Umbilical cord (tissue), 2 donors: Measurements from ENCODE around the gene PEPD. TPM values are rescaled to one million over a fixed set of nuclear protein-coding genes. Genes with fewer than 3 reads are reported as not detected.

Experiments
- DNase-seq: peaks from one replicate; pipeline ENCODE4 v3.0.0-alpha.2; 2015; ENCODE audit warnings: low spot score
- total RNA-seq: library from RNA; depleted of rRNA; stranded (reverse); fragments of >200 nt; gene quantifications from one replicate; pipeline ENCODE4 v1.2.3, GENCODE V29; 2014; ENCODE audit warnings: low replicate concordance; ENCODE audit not compliant: insufficient read depth

The PEPD gene
- total RNA-seq, 1 donor from 2014 or later: 32.3 TPM

DNA sequence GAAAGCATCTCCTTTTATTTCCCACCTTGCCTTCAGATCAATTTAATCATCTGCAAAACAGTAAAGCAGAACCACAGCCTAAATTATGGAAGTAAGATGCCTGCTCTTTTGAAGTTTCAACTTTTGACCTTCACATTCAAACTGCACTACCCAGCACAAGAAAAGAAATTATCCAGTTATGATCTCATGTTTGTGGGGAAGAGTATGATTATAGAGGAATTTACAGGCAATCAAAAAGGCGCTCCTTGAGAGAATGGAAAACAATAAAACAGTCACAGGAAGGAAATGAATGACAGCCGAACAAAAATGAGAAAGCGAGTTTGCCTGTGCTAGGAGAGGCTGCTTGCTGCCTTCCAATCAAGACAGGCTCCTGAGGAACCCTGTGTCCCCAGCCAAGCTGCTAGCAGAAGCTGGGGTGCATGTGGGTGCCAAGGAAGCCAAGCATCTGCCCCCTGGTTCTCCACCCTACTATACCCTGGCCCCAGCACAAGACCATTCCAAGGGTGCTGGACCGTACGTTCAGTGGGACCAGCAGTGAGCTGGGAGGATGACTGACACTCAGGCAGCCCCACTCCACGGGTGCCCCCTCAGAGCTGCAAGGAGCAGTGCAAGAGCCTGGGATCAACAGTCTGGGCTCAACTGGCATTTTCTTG is 47.8 kb downstream of the PEPD start:
- peak; percentile 17 for DNase-seq

DNA sequence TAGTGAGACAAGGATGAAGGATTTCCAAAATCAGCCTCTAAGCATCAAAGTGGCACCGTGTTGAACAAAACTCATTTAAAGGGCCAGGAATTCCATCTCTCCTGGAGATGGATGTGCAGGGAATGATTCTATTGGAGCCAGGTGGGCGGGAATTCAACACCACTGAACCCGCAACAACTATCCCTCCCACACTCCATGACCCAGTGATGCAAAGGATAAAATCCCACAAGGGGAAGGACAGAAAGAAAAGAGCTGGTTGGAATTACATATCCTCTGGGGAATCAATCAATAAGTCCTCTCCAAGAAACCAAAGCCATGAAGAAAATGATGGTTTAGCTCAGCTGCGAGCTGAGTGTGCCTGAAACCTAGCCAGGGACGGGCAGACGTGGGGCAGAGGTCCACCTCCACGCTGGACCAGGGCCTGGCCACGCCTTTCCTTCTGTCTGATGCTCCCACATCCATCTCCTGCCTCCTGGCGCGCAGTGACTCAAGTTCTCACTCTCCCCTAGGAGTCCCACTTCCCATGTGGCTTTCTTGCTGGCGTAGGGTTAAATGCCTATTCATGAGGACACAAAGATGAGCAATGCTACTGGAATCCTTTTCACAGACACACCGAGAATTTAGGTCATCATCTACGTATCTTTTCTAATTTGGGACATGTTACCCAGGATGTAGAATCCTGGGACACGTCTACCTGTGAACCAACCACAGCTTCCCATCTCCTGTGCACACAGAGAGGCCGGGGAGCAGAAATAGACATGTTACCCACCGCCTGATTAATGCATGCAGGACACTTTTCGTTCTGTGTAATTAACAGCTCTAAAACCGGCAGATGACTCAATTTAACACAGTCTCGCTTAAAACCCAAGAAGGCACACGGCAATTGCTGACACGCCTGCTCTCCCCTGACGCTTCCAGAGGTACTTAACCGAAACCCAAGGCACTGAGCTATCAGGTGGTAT is 48.6 kb downstream of the PEPD start:
- DNase-seq: no peak

DNA sequence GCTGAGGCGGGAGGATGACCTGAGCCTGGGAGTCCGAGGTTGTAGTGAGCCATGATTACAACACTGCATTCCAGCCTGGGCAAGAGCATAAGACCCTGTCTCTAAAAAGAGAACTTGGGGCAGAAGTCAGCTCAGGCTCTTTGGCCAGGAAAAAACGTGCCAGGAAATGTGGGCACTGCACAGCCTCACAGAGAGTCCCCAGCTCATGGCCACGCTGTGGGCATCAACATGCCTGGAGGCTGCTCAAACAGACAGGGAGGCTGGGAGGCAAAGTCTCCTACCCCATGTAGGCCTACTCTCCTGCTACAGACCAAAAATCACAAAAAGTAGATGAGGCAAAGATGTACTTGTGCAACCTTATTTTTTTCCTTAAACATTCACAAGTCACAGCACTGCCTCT is 49.4 kb downstream of the PEPD start:
- DNase-seq: no peak

DNA sequence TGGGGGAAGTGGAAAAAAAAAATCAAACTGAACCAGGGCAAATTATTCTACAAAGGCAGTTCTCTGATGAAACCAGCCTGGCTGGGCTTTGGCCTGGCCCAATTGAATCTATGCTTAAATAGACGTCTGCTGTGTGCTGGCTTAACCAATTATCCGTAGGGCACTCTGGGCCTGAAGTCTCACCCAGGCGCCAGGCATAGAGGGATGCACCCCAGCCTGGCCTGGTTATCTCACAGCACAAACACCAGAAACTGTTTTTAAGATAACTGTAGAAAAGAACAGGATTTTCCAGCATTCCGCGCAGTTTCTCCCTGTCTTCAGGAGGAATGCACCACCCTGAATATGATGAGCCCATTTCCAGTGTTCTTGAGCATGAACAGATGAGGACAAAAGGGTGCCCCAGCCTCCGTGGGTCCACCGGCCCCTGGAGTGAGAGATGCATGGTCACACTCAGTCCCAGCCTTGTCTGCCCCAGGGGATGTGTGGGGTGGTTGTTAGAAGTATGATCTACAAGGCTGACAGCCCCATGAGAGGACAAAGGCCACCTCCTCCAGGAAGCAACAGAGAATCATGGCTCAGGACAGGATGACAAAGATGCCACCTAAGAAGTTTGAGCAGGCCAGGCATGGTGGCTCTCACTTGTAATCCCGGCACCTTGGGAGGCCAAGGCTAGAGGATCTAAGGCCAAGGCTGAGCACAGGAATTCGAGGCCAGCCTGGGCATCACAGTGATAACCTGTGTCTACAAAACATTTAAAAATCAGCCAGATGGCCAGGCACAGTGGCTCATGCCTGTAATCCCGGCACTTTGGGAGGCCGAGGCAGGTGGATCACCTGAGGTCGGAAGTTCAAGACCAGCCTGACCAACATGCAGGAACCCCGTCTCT is 50.2 kb downstream of the PEPD start:
- DNase-seq: no peak

DNA sequence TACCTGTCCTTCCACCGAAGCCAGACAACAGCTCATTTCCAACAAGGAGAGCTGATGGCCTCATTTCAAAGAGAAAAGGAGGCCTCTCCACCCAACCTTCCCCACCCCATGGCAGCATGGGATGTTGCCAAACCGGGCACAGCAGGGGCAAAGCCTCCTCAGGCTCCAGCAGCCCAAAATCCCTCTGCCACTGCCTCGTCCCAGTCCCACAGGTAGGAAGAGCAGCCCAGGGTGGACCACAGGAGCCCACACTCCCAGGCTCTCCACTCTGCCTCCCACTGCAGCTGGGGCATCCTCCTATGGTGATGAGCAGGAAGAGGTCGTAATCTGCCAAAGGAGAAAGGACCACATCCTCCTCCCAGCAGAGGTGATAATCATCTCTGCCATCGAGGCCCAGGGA is 50.9 kb downstream of the PEPD start:
- DNase-seq: no peak

DNA sequence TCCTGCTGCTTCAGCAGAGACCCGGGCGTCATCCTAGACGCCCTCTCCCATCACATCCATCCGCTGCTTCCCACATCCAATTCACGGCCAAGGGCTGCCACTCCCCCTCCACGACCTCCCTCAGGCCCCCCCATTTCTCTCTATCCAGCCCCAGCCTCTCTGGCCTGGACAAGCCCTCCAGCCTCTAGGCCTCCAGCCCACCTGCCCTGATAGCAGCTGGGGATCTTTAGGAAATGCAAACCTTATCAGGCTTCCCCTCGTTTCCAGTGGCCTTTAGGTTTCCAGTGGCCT is 51.6 kb downstream of the PEPD start:
- no peak for DNase-seq

DNA sequence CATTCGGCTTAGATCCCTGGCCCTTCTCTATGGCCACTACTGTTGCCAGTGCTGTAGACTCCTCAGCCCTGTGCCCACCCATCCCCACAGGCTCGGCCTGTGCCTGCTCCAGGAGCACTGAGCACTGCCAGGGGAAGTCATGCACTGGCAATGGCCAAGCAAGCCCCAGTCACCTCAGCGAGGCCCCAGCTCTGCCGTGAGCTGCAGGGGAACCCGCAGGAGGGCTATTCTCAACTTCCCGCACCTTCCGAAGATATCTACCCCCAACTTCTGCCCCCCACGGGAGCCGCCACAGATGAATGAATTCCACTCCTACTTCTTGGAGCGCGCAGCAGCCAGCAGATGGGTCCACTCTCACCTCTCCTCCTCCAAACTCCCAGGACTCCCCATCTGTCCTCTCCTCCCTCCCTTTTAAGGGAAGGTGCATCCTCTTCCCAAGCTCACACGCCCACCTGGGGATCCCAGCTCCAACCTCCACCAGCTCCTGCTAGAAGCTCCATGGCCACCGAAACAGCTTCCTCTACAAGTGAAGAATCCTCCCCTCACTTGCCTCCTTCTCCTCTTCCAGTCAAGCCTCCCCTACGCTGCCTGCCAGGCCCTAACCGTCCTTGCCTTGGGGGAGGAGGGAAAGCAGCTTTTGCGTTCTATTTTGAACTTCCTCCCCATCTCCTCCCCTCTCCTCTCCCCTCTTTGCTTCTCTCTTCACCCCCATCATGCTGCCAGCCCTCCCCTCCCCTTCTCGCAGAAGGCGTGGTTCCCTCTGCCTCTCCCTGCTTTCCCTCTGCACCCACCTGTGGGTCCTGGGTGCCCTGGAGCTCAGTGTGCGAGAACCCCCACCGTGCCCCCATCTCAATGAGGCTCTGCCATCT is 52.2 kb downstream of the PEPD start:
- DNase-seq: no peak

DNA sequence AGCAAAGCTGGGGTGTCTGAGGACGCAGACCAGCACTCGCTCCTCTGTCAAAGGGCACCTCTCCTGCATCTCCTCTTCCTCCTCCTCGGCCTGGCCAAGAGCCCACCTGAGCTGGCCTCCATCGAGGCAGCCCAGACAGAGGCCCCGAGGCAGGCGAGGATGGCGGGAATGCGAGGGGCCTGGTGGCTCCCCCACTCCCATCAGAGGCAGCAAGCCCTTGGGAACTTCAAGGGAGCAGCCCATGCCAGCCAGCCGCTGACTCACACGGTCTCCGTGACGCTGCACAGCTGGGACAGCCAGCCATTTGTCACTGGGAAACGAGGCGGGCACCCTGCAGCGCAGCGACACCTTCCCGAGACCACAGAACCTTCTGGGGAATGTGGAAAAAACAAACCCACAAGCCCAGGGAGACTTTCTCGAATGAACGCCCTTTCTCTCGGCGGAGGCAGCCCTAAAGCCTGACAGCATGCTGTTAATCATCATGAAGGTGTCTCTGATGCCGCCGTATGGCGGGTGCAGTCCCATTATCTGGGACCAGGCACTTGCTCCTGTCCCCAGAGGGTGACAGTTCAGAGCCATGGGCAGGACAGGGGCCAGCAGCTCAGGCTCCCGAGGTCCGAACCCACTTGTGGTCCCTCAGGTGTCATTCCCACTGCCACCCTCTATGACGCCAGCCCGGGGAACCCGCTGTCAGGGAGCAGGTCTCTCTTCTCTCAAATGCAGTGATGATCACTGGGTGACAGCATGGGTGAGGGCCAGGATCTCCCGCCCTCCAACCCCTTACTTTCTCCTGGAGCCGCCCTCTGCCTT is 53.0 kb downstream of the PEPD start:
- DNase-seq: no peak

DNA sequence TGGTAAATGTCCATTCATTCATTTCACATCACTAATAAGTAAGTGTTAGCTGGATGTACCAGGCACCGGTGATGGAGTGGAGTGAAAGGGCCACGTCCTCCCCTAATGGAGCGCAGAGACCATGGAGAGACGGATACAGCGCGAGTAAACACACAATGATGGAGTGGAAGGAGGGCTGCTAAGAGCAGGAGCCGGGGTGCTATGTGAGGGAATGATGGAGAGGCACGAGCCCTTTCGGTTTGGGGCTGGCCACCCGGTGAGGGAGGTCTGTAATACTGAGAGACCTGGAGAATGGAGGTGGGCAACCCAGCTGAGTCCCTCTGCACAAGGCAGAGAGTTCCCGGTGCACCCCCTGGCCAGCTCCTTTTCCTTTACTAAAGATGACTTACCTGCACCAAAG is 53.7 kb downstream of the PEPD start:
- DNase-seq: no peak

DNA sequence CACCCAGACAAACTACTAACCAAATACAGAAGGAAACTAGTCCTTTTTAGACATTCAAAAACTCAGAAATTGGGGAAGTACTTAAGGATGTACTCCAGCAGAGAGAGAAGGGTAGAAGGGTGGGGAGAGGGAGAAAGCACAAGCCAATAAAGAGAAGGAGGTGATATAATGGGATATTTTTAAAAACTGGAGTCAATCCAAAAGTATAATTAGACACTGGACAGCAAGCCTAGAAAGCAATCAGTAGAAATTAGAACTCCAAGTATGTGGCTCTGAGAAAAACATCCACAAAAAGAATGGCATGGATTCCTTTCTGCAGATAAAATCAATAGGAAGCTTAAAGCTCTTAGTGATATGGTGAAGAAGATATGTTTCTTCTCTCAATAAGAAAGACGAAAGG is 55.8 kb downstream of the PEPD start:
- DNase-seq: no peak

DNA sequence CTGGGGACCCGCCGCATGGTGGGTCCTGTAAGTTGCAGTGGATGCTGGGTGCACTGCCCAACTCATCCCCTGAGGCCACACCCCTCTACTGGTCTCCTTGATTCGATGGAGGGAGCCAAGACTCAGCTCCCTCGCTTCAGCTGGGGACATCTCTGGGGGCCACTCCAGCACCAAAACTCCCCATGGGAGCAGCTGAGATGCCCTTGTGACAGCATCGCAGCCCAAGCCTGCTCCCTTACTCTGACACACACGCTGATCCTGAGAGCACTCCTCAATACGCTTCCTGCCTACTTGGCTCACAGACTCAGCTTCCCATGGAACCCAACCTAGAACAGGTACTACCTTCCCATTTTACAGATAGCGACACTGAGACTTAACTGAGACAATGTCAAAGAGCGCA is 56.2 kb downstream of the PEPD start:
- no peak for DNase-seq

DNA sequence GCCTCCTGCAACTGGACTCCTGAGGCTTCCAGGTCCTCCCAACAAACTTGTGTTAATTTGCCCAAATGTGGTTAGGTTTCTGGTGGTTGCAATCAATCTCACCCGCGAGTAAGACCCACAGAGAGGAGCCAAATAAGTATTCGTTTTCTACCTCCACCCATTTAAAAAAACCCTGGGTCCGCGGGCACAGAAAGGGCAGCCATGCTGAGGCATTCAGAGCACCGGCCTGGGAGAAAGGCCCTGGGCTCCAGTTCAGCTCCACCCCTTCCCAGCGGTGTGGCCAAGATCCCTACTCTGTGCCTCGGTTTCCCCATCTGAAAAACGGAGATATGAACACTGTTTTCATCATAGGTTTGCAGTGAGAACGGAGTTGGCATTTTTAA is 56.9 kb downstream of the PEPD start:
- no peak for DNase-seq

DNA sequence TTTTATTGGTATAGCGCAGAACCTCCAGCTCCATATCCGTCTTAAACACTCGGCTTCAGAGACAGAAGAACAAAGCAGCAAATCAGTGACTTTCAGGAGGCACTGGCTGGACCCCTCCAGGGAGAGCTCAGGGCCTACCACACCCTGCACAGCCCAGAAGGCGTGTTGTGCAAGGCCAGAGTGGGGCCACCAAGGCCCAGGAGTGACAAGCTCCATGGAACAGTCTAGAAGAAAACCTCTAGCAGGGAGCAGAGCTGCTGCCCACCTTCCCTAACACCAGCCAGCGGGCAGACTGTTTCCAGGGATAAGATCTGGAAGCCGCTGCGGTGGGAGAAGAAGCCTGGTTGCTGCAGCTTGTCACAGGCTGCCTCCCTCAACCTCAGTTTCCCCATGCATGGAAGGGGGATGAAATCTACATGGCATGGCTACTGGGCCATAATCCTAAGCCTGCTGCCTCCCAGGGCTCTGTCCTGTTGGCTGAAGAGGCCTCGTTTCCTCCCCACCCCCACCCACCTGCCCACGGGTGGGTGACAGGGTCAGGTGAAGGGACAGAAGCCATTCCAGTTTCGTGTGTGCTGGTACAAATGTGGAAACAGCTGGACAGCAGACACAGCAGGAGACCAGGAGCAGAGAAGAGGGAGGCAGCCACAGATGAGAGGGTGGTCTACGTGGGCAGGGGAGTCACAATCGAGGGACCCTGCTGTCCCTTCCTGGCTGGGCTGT is 57.4 kb downstream of the PEPD start:
- no peak for DNase-seq

DNA sequence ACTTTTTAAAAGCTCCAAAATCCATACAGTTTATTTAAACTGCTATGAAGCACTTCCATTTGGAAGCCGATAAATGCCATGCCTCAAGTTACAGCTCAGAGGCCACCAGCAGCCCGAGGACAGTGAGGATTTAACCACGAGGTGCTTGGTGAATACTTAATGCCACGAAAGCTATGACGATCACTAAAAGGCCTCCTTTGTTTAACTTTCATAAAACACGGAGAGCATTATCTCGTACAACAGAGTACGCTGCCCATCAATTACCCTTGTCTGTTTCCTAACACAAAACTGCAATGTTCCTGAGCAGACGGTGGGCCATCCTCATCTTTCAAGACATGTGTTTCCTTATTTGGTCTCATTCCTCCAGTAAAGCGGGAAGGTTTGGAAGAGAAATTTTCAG is 58.4 kb downstream of the PEPD start:
- DNase-seq: no peak

DNA sequence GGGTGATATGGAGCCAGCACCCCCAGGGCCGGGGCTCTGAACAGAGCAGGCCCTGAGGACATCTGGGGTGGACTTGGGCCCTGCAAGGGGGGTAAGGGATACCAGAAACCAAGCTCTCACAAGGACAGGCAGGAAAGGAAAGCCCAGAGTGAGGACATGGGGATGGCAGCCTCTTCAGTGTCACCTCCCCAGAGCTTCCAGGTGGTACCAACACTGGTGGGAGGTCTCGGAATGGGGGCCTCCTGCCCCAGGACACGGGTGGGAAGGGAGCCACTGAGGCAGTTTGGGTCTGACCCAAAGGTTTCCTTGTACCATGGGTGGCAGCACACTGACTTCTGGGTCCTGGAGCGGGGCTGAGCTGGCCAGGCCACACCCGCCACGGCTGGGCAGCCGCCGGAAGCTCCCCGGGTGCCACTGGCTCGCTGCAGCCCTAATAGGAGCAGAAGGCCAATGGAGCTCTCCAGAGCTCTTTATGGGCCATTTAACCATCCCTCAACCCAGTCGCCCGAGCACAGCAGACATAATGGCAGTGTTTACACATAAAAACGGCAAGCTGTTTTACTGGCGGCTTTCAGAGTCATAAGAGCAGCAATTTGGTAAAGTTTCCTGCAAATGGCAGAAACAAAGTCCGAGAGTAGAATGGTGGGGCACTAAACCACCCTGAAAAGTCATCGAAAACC is 59.3 kb downstream of the PEPD start:
- DNase-seq: no peak

DNA sequence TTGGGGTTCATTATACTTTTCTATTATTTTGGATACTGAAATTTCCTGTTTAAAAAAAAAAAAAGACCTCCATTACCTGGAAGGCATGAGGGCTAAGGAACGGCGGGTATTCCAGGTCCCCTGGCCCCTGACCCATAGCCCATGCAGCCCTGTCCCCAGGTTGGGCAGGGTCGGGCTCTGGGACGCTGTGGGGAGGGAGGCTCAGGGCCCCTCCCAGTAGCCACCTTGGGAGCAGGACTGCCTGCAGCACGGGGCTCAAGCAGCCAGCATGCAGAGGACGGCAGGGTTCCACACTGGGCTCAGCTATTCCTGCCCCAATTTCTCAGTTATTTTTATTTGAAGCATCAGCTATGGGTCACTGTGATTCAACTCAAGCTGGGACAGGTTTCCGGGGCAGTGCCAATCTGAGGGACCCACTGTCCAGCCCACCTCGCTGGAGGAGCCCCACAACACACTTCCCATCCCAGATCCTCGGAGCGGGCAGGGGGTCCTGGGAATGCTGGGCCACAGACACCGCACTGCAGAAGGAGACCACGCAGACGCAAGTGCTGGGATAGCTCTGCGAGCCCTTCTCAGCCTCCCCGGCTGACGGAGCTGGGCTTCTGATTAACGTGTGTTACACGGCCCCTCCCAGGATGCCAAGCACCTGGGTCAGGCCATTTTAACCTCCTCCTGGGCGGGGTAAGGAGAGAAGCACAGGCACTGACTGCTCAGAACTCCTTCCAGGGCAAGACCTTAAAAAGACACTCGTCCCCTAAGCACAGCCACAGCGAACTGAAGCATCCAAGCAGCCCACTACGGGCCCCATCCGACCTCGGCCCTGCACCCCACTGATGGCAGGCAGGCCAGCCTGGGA is 60.1 kb downstream of the PEPD start:
- no peak for DNase-seq

DNA sequence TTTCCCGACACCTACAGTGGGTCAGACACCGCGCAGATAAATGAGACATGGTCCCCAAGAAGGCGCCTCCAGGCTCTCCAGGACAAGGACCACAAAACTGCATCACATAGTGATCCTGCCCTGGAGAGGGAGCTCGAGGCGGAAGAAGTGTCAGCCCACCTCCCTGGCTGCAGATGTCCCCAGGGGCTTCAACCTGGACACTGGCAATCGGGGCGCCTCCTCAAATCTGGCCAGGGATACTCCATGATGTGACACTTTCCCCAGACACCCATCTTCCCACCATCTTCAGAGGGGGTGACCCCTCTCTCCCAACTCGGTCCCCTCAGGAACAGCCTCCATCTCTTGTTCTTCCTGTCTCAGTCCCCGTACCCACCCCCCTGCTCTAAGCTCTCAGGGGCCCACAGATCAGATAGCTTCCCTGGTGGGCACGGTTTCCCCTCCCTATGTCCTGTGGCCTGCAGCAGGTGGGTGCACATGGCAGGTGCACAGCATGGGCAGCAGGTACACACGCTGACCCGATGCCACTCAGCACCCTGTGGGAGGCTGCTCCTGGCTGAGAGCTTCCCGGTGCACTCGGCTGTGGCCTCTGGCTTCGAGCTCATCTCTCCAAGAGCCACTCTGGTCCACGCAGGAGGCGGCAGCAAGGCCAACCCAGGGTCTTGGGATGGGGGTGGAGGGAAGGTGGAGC is 61.2 kb downstream of the PEPD start:
- DNase-seq: no peak
